Astrocyte (in vitro differentiated cells and primary cell): ENCODE results near the gene HOXD12. TPM values are rescaled to one million over a fixed set of nuclear protein-coding genes. Genes with fewer than 3 reads are reported as not detected.

ENCODE experiments used
- DNase-seq: peaks from one replicate; pipeline ENCODE4 v3.0.0-alpha.2; 2010; ENCODE audit warnings: low read depth
- FAIRE-seq: peaks from 2 replicates; lab custom pipeline; 2011; peaks lifted over from hg19 to GRCh38; lab: Jason Lieb, UNC
- H2AFZ ChIP-seq: 2 replicates; pipeline ENCODE4 v1.6.0; 2012; ENCODE audit warnings: low read depth, low read length, inconsistent platforms
- H3K27ac ChIP-seq: 2 replicates; pipeline ENCODE4 v1.5.1; 2011; ENCODE audit warnings: low read depth, low read length, inconsistent platforms
- H3K27me3 ChIP-seq: 2 replicates; pipeline ENCODE4 v1.6.0; 2011; ENCODE audit warnings: low read length, inconsistent platforms; ENCODE audit not compliant: insufficient read depth
- H3K36me3 ChIP-seq: 2 replicates; pipeline ENCODE4 v1.5.1; 2011; ENCODE audit warnings: low read length, inconsistent platforms; ENCODE audit not compliant: insufficient read depth
- H3K4me1 ChIP-seq: 2 replicates; pipeline ENCODE4 v1.5.1; 2011; ENCODE audit warnings: low read length, inconsistent platforms; ENCODE audit not compliant: insufficient read depth
- H3K4me2 ChIP-seq: 2 replicates; pipeline ENCODE4 v1.6.0; 2012; ENCODE audit warnings: low read length, inconsistent platforms
- H3K4me3 ChIP-seq: 2 replicates; pipeline ENCODE4 v1.5.1; 2011; ENCODE audit warnings: low read depth, mild to moderate bottlenecking, low read length, inconsistent platforms; ENCODE audit not compliant: insufficient read depth
- H3K79me2 ChIP-seq: 2 replicates; pipeline ENCODE4 v1.6.0; 2012; ENCODE audit warnings: mild to moderate bottlenecking, low read length, inconsistent platforms; ENCODE audit not compliant: insufficient read depth
- H3K9ac ChIP-seq: 2 replicates; pipeline ENCODE4 v1.6.0; 2012; ENCODE audit warnings: mild to moderate bottlenecking, low read length, inconsistent platforms
- H3K9me3 ChIP-seq: 2 replicates; pipeline ENCODE4 v1.5.1; 2012; ENCODE audit warnings: low read depth, mild to moderate bottlenecking, low read length, inconsistent platforms; ENCODE audit not compliant: insufficient read depth
- H4K20me1 ChIP-seq: 2 replicates; pipeline ENCODE4 v1.6.0; 2012; ENCODE audit warnings: low read length, inconsistent platforms; ENCODE audit not compliant: insufficient read depth
- H3K27ac Mint-ChIP-seq: one replicate; pipeline ENCODE4 v1.8.0; 2021; ENCODE audit warnings: mild to moderate bottlenecking, mixed read lengths; ENCODE audit not compliant: unreplicated experiment
- H3K27me3 Mint-ChIP-seq: one replicate; pipeline ENCODE4 v1.8.0; 2021; ENCODE audit warnings: low read depth, mixed read lengths; ENCODE audit not compliant: unreplicated experiment
- H3K36me3 Mint-ChIP-seq: one replicate; pipeline ENCODE4 v1.8.0; 2021; ENCODE audit warnings: low read depth, mixed read lengths; ENCODE audit not compliant: unreplicated experiment
- H3K4me1 Mint-ChIP-seq: one replicate; pipeline ENCODE4 v1.8.0; 2021; ENCODE audit warnings: low read depth, mixed read lengths; ENCODE audit not compliant: unreplicated experiment
- H3K4me3 Mint-ChIP-seq: one replicate; pipeline ENCODE4 v1.8.0; 2021; ENCODE audit warnings: mild to moderate bottlenecking, moderate library complexity, mixed read lengths; ENCODE audit not compliant: unreplicated experiment
- H3K9me3 Mint-ChIP-seq: one replicate; pipeline ENCODE4 v1.8.0; 2021; ENCODE audit warnings: mild to moderate bottlenecking, mixed read lengths; ENCODE audit not compliant: unreplicated experiment
- CTCF ChIP-seq: IDR thresholded peaks from 2 replicates; pipeline ENCODE4 v1.5.1; 2011; ENCODE audit warnings: low read depth, mild to moderate bottlenecking, inconsistent platforms, low read length, moderate library complexity; ENCODE audit not compliant: insufficient read depth
- EZH2 ChIP-seq: IDR thresholded peaks from 2 replicates; pipeline ENCODE4 v1.6.1; 2012; ENCODE audit warnings: mild to moderate bottlenecking, low read length, inconsistent platforms; ENCODE audit not compliant: insufficient read depth
- total RNA-seq: library from RNA; stranded (reverse); gene quantifications from 2 replicates; pipeline ENCODE4 v1.2.1, GENCODE V29; 2021

The HOXD12 gene
- total RNA-seq, 1 donor from 2014 or later: not detected

- Histone ChIP-seq H3K9me3 (peaks cover 21% of the 10 kb centered on the region), H3K36me3 (no peaks in the 10 kb centered on the region), H3K4me3 (no peak overlapping the region), H3K79me2 (no peaks in the 10 kb centered on the region), H3K27me3 (peaks cover 98% of the 10 kb centered on the region), H2AFZ (no peak overlapping the region), H3K4me2 (no peak overlapping the region), H3K9ac (no peak overlapping the region), H3K4me1 (peaks cover 7% of the 10 kb centered on the region), H4K20me1 (peaks cover 5% of the 10 kb centered on the region), H3K27ac (no peak overlapping the region)
- Mint-ChIP-seq H3K27ac (peak overlapping the region; percentile 26), H3K4me1 (peaks cover 6% of the 10 kb centered on the region), H3K4me3 (no peak overlapping the region), H3K9me3 (peaks cover 19% of the 10 kb centered on the region), H3K27me3 (peaks cover 92% of the 10 kb centered on the region), H3K36me3 (no peaks in the 10 kb centered on the region)
- DNase-seq (no peak), FAIRE-seq (no peak)
- TF ChIP-seq CTCF: no peak
- TF ChIP-seq EZH2: no peak
These were observed 1.0 kb downstream of the HOXD12 start for GRCh38 chr2:176100547-176101140.

- H2AFZ ChIP-seq: no peak overlapping the region
- no peak overlapping the region for H3K4me2 ChIP-seq
- DNase-seq (no peak), FAIRE-seq (no peak)
- peaks cover 98% of the 10 kb centered on the region for H3K27me3 ChIP-seq
- H3K36me3 ChIP-seq: no peaks in the 10 kb centered on the region
- Mint-ChIP-seq H3K27me3 (peaks cover 93% of the 10 kb centered on the region), H3K4me3 (no peak overlapping the region), H3K9me3 (peaks cover 24% of the 10 kb centered on the region), H3K36me3 (no peaks in the 10 kb centered on the region), H3K27ac (peak overlapping the region; percentile 26), H3K4me1 (peaks cover 6% of the 10 kb centered on the region)
- TF ChIP-seq CTCF (no peak), EZH2 (no peak)
- no peak overlapping the region for H3K27ac ChIP-seq
- no peak overlapping the region for H3K4me3 ChIP-seq
- peaks cover 7% of the 10 kb centered on the region for H3K4me1 ChIP-seq
- peaks cover 9% of the 10 kb centered on the region for H4K20me1 ChIP-seq
- no peaks in the 10 kb centered on the region for H3K79me2 ChIP-seq
- H3K9me3 ChIP-seq: peaks cover 20% of the 10 kb centered on the region
- H3K9ac ChIP-seq: no peak overlapping the region
These were observed 1.7 kb downstream of the HOXD12 start for GRCh38 chr2:176101216-176101830.

GRCh38 chr2:176101842-176102241, 2.2 kb downstream of the HOXD12 start:
- FAIRE-seq: no peak
- H2AFZ ChIP-seq: no peak overlapping the region
- H3K79me2 ChIP-seq: no peaks in the 10 kb centered on the region
- H3K4me2 ChIP-seq: no peak overlapping the region
- no peaks in the 10 kb centered on the region for H3K36me3 Mint-ChIP-seq
- H3K4me1 ChIP-seq: peaks cover 2% of the 10 kb centered on the region
- DNase-seq: no peak
- no peak overlapping the region for H3K9ac ChIP-seq
- H3K9me3 ChIP-seq: peaks cover 17% of the 10 kb centered on the region
- peaks cover 7% of the 10 kb centered on the region for H3K4me1 Mint-ChIP-seq
- H3K9me3 Mint-ChIP-seq: peaks cover 24% of the 10 kb centered on the region
- peaks cover 90% of the 10 kb centered on the region for H3K27me3 Mint-ChIP-seq
- TF ChIP-seq EZH2: no peak
- no peak for TF ChIP-seq CTCF
- H4K20me1 ChIP-seq: peaks cover 7% of the 10 kb centered on the region
- no peak overlapping the region for H3K4me3 Mint-ChIP-seq
- no peak overlapping the region for H3K4me3 ChIP-seq
- H3K27me3 ChIP-seq: peaks cover 95% of the 10 kb centered on the region
- no peaks in the 10 kb centered on the region for H3K36me3 ChIP-seq
- H3K27ac Mint-ChIP-seq: no peak overlapping the region
- no peak overlapping the region for H3K27ac ChIP-seq
